Measurements from ENCODE around the gene LCN10.
"Not testable (repeated sequence)": the region's sequence is repeated elsewhere in the genome, so short reads cannot be mapped to it uniquely, and the experiment has no call there.

The LCN10 gene

DNA sequence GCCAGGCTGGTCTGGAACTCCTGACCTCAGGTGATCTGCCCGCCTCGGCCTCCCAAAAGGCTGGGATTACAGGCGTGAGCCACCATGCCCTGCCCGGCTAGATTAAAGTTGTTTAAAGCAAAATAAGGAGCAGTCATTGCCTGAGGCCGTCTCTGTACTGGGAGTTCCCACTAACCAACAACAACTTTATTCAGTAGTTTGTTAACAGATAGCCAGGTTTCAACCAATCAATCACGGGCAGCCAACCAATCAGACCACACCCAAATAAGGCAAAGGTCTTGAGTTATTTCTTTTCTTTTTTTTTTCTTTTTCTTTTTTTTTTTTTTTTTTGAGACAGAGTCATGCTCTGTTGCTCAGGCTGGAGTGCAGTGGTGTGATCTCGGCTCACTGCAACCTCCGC lies 38.0 kb downstream of the LCN10 start:
- FAIRE-seq; DNase-seq (ENCODE audit: insufficient read length, low spot score): not testable (repeated sequence)

DNA sequence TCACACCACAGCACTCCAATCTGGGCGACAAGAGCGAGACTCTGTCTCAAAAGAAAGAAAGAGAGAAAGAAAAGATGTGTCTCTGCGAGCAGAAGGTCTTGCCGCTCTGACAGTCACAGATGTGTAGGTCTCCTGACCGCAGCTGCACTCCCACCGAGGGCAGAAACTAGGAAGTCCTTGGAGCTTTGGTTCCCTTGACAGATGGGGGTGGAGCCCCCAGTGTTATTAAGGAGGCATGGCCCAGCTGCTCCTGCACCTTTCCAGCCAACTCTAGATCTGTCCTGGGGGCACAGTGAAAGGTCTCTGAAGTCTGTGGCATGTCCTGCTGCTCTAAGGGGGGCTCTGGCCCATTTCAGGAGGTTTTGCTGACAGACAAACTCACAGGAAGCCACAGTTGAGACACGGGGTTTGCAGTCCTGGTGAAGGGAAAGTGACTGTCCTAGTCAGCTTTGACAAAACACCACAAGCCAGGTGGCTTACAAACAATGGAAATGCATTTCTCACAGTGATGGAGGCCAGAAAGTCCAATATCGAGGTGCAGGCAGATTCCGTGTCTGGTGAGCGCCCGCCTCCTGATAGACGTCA lies 39.4 kb downstream of the LCN10 start:
- DNase-seq (ENCODE audit: insufficient read length, low spot score) (no peak), FAIRE-seq (no peak)

GRCh38 chr9:136701668-136702053 lies 41.1 kb downstream of the LCN10 start:
- FAIRE-seq (no peak), DNase-seq (ENCODE audit: insufficient read length, low spot score) (no peak)

- FAIRE-seq: no peak
- no peak for DNase-seq (ENCODE audit: insufficient read length, low spot score)
Measured at GRCh38 chr9:136700959-136701667, 41.6 kb downstream of the LCN10 start.

DNA sequence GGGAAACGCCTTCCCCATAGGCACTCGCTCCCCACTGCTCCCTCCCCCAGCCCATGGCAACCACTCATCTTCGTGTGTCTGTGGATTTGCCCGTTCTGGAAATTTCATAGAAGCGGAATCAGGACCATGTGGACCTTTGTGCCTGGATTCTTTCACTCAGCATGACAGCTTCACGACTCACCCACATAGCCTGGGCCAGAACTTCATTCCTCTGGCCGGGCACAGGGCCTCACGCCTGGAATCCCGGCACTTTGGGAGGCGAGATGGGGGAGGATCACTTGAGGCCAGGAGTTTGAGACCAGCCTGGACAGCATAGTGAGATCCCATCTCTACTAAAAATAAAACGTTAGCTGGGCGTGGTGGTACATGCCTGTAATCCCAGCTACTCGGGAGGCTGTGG lies 42.4 kb downstream of the LCN10 start:
- no peak for DNase-seq (ENCODE audit: insufficient read length, low spot score)
- FAIRE-seq: no peak

DNA sequence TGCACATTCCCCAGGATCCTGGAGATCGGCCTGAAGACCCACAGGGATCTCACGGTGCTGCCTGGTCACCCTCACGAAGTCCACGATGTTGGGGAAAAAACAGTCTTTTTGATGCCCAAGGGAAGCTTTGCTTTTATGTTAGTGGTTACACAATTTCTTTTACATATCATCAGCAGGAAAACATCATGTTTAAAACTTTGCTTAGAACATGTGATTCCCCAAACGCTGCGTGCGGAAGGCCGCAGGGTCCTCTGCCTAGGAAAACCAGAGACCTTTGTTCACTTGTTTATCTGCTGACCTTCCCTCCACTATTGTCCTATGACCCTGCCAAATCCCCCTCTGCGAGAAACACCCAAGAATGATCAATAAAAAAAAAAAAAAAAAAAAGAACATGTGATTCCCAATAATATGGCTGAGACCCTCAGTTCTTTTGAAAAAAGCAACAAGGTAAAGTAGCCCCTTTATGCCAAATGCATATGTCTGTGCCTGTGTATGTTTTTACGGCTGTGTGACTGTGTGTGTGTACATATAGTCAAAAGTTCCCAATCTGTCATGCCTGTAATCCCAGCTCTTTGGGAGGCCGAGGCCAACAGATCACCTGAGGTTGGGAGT lies 44.0 kb downstream of the LCN10 start:
- FAIRE-seq (no peak), DNase-seq (ENCODE audit: insufficient read length, low spot score) (no peak)

GRCh38 chr9:136697821-136698526 lies 44.8 kb downstream of the LCN10 start:
- no peak for DNase-seq (ENCODE audit: insufficient read length, low spot score)

DNA sequence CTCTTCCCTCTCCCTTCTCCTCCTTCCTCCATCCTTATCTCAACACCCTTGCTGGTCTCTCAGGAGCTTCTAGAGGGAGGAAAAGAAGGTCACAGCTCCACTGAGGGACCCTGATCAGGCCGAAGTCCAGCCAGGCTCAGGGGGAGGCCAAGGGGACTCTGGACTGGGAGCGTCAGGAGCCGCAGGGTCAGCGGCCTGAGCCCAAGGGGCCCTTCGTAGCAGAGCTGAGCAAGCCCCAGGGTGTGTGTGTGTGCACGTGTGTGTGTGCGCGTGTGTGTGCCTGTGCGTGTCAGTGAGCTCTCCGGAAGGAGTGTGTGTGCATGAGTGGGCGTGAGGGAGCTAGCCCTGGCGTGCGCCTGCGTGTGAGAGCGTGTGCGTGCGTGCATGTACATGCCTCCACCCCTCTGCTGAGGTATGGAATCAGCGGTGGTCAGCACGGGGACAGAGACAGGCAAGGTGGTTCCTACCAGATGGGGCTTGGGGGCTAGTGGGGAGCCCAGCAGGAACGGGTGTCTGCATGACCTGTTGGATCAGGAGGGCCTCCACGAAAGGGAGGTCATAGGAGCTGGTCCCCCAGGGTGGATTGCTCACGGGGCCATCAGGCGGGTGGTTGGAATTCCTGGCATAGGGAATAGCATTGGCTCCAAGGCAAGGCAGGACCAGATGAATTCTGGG lies 45.5 kb downstream of the LCN10 start:
- FAIRE-seq: no peak
- DNase-seq (ENCODE audit: insufficient read length, low spot score): no peak

More at GRCh38 chr9:136697821-136698526, 44.8 kb downstream of the LCN10 start:
- no peak for FAIRE-seq

- FAIRE-seq: no peak
- DNase-seq (ENCODE audit: insufficient read length, low spot score): no peak
Measured at GRCh38 chr9:136696502-136696901, 46.2 kb downstream of the LCN10 start.

DNA sequence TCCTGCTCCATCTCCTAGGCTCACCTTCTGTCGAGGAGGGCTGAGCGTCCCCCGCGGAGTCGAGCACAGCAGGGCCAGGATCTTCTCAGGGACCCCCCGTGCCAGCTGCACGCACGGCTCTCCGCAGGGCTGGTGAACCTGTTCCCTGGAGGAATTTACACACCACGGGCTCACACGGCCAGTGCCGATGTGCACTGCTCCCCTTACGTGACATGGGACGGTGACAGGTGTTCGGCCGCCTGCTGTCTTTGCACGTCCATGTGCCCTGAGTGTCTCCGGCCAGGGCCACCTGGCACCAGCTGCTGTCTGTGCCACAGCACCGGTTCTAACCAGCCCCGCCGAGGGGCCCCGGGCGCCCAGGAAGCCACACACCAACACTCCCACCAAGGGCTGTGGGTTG lies 46.8 kb downstream of the LCN10 start:
- no peak for DNase-seq (ENCODE audit: insufficient read length, low spot score)
- no peak for FAIRE-seq

- FAIRE-seq (no peak), DNase-seq (ENCODE audit: insufficient read length, low spot score) (no peak)
Measured at GRCh38 chr9:136695435-136695895, 47.3 kb downstream of the LCN10 start.

GRCh38 chr9:136694872-136695247 lies 47.9 kb downstream of the LCN10 start:
- DNase-seq (ENCODE audit: insufficient read length, low spot score) (no peak), FAIRE-seq (no peak)

- no peak for FAIRE-seq
- DNase-seq (ENCODE audit: insufficient read length, low spot score): peak; percentile 74
Measured at GRCh38 chr9:136694163-136694871, 48.4 kb downstream of the LCN10 start.

- DNase-seq (ENCODE audit: insufficient read length, low spot score) (peak; percentile 53), FAIRE-seq (no peak)
Measured at GRCh38 chr9:136693490-136694162, 49.1 kb downstream of the LCN10 start.

DNA sequence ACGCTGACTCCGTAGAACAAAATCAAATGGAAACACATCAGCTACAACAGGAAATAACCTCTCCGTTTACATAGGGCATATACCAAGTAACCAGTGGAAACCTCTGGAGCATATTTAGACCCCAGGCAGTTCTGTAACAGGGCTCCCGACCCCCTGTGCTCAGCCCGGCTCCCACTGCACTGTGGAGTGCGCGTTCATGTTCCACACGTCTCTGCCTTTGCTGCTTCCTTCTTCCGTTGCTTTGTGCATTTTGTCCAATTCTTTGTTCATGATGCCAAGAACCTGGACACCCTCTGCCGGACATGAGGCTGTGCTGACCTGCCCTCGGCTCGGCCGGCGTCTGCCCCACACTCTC lies 49.6 kb downstream of the LCN10 start:
- no peak for FAIRE-seq
- no peak for DNase-seq (ENCODE audit: insufficient read length, low spot score)

GRCh38 chr9:136692185-136693134 lies 50.3 kb downstream of the LCN10 start:
- FAIRE-seq: no peak

DNA sequence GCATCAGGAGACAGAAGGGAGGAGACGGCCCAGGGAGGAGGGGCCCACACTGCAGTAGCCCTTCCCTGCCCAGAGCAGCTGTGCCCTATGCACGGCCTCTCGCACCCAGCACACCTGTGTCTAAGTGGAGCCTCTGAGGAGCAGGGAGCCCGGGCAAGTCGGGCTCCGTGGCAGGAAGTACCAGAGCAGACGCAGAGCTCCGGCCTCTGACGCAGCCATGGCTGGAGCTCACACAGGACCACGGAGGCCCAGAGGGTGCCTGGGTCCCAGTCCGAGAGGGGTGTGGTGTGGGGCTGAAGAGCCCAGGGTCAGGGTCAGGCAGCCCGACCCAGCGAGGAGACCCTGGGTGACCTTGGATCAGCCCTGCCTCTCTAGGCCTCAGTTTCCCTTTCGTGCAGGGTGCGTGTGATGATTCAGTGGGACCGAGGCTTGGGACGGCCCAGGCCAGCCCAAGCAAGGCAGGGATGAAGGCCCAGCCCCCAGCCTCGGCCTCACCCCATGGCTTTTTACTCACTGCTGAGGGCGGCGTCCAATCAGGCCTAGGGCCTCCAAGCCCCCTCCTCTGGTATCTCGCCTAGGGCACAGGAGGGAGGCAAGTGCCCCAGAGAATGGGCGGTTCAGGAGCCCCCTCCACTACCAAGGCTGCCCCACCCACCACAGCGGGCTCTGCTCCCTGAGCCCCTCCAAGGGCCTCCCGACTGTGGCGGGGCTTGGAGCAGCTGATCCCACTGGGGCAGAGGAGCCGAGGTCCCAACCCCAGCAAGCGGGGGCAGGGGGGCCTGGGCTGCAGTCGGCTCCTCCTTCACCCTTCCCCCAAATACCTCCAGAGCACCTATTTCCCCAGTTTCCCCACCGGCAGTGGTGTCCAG lies 51.2 kb downstream of the LCN10 start:
- DNase-seq (ENCODE audit: insufficient read length, low spot score) (no peak), FAIRE-seq (no peak)

More at GRCh38 chr9:136692185-136693134, 50.3 kb downstream of the LCN10 start:
- no peak for DNase-seq (ENCODE audit: insufficient read length, low spot score)

DNA sequence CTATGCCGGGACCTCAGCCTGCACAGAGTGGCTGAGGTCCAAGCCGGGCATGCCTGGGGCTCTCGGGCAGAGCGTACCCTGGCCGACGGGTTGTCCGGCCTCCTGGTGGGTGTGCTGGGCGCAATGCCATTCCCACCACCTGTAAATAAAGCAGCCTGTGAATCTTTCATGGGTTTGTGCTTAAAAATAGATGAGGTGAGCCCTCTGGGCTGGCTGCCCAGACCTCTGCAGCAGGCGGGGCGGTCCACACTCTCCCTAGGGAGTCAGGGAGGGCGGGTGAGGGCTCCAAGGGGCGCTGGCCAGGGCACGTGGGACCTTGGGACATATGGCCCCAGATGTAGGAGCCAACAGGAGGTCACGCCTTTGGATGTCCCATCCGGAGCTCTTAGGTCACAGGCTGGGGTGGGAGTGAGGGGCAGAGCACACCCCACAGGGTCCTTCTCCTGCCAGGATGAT lies 51.9 kb downstream of the LCN10 start:
- FAIRE-seq (no peak), DNase-seq (ENCODE audit: insufficient read length, low spot score) (no peak)

All from HTR-8/SVneo (cell line).